GM12801 (cell line): Measurements from ENCODE around the gene CIB2.

Experiments used
- CTCF ChIP-seq: IDR thresholded peaks from one replicate; pipeline ENCODE4 v1.5.1; 2011; ENCODE audit warnings: control low read depth; ENCODE audit not compliant: insufficient read length; ENCODE audit errors: extremely low read depth

Gene CIB2

GRCh38 chr15:78157203-78157602 is 26.0 kb upstream of the CIB2 start:
- no peak for TF ChIP-seq CTCF

- TF ChIP-seq CTCF = no peak
Measured at GRCh38 chr15:78156653-78157052, 25.4 kb upstream of the CIB2 start.

- no peak for TF ChIP-seq CTCF
Measured at GRCh38 chr15:78155355-78155939, 24.2 kb upstream of the CIB2 start.

- TF ChIP-seq CTCF = no peak
Measured at GRCh38 chr15:78154955-78155354, 23.7 kb upstream of the CIB2 start.

GRCh38 chr15:78149805-78150751 is 18.8 kb upstream of the CIB2 start:
- no peak for TF ChIP-seq CTCF

- TF ChIP-seq CTCF = no peak
Measured at GRCh38 chr15:78149068-78149804, 18.0 kb upstream of the CIB2 start, which contains the start of gene IDH3A. Gene IDH3A (plus strand): TSS chr15:78149362. CDS start chr15:78149404, 42 bp downstream.
